Loucy (cell line): ENCODE measurements around the gene RNU5D-1.

ENCODE experiments used
- H2AFZ ChIP-seq: fragments of 200-600 bp; sonication (generic); 2 replicates; pipeline ENCODE4 v1.6.0; 2016; ENCODE audit warnings: antibody characterized with exemption, mild to moderate bottlenecking, low read length, moderate library complexity
- H3F3A ChIP-seq: fragments of 200-600 bp; 2 replicates; pipeline ENCODE4 v1.6.0; 2016; ENCODE audit warnings: antibody characterized with exemption, low read depth, mild to moderate bottlenecking
- H3K27me3 ChIP-seq: fragments of 200-600 bp; sonication (generic); 2 replicates; pipeline ENCODE4 v1.6.1; 2014; ENCODE audit warnings: low read length, mild to moderate bottlenecking; ENCODE audit not compliant: insufficient read depth, poor library complexity, severe bottlenecking
- H3K36me3 ChIP-seq: fragments of 200-600 bp; sonication (generic); 2 replicates; pipeline ENCODE4 v1.6.1; 2016; ENCODE audit warnings: low read length; ENCODE audit not compliant: insufficient read depth
- H3K4me1 ChIP-seq: fragments of 200-600 bp; sonication (generic); 2 replicates; pipeline ENCODE4 v1.5.1; 2014; ENCODE audit warnings: low read length, mild to moderate bottlenecking; ENCODE audit not compliant: insufficient read depth, poor library complexity, severe bottlenecking
- H3K4me2 ChIP-seq: fragments of 200-600 bp; sonication (generic); 2 replicates; pipeline ENCODE4 v1.6.0; 2014; ENCODE audit warnings: antibody characterized with exemption, low read length, low read depth, mild to moderate bottlenecking; ENCODE audit not compliant: poor library complexity, severe bottlenecking
- H3K4me3 ChIP-seq: fragments of 200-600 bp; sonication (generic); 2 replicates; pipeline ENCODE4 v1.5.1; 2014; ENCODE audit warnings: low read length, mild to moderate bottlenecking, mixed read lengths; ENCODE audit not compliant: poor library complexity, severe bottlenecking
- H3K79me2 ChIP-seq: fragments of 200-600 bp; sonication (generic); 2 replicates; pipeline ENCODE4 v1.6.1; 2014; ENCODE audit warnings: low read length; ENCODE audit not compliant: insufficient read depth
- H3K9ac ChIP-seq: fragments of 200-600 bp; sonication (generic); 2 replicates; pipeline ENCODE4 v1.6.0; 2014; ENCODE audit warnings: mild to moderate bottlenecking, low read depth, low read length, moderate library complexity; ENCODE audit not compliant: poor library complexity, severe bottlenecking
- H3K9me2 ChIP-seq: fragments of 200-600 bp; sonication (generic); replicated peaks from 2 replicates; pipeline ENCODE4 v1.6.1; 2016; ENCODE audit warnings: low read depth, low read length, mixed read lengths
- H3K9me3 ChIP-seq: fragments of 200-600 bp; sonication (generic); 2 replicates; pipeline ENCODE4 v1.6.1; 2014; ENCODE audit warnings: mild to moderate bottlenecking, antibody characterized with exemption, low read length, low read depth; ENCODE audit not compliant: insufficient read depth
- H4K20me1 ChIP-seq: fragments of 200-600 bp; sonication (generic); 2 replicates; pipeline ENCODE4 v1.6.0; 2014; ENCODE audit warnings: antibody characterized with exemption, low read length, mild to moderate bottlenecking; ENCODE audit not compliant: insufficient read depth, poor library complexity, severe bottlenecking
- EZH2phosphoT487 ChIP-seq: fragments of 200-600 bp; IDR thresholded peaks from 2 replicates; pipeline ENCODE4 v1.6.1; 2018; ENCODE audit warnings: antibody characterized with exemption, mild to moderate bottlenecking, moderate library complexity, borderline replicate concordance
- TF ChIP-seq, protein P1 (sequence below): fragments of 200-600 bp; sonication (generic); conservative IDR thresholded peaks from 2 replicates; pipeline ENCODE4 v1.5.1; 2014; ENCODE audit warnings: mild to moderate bottlenecking, antibody characterized with exemption, low read length

RNU5D-1 gene

DNA sequence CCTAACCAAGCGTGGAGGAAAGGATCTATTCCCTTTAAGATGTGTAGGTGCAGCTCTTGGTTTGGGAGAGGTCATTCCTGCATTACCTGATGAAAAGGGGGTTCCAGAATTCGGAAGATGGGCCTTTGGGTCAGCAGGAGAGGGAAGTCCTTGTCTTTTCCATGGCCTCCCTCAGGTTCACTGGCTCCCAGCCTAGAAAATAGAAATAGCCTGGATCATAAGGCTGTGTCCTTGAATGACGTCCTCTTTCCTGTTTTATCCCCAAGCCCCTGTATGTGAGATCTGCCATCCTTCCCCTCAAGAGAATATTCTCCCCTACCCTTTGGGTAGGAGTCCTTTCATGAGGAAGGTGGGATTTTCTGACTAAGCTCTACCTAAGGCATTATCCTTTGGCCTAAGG is 29.9 kb upstream of the RNU5D-1 start:
- TF ChIP-seq EZH2phosphoT487, result no peak
- TF ChIP-seq, protein P1, sequence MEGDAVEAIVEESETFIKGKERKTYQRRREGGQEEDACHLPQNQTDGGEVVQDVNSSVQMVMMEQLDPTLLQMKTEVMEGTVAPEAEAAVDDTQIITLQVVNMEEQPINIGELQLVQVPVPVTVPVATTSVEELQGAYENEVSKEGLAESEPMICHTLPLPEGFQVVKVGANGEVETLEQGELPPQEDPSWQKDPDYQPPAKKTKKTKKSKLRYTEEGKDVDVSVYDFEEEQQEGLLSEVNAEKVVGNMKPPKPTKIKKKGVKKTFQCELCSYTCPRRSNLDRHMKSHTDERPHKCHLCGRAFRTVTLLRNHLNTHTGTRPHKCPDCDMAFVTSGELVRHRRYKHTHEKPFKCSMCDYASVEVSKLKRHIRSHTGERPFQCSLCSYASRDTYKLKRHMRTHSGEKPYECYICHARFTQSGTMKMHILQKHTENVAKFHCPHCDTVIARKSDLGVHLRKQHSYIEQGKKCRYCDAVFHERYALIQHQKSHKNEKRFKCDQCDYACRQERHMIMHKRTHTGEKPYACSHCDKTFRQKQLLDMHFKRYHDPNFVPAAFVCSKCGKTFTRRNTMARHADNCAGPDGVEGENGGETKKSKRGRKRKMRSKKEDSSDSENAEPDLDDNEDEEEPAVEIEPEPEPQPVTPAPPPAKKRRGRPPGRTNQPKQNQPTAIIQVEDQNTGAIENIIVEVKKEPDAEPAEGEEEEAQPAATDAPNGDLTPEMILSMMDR, result no peak
- Histone ChIP-seq H3K9me3 (no peaks in the 10 kb centered on the region), H3K27me3 (no peaks in the 10 kb centered on the region), H3K9me2 (no peaks in the 10 kb centered on the region), H3K4me3 (no peak overlapping the region), H2AFZ (no peak overlapping the region), H3K4me1 (no peaks in the 10 kb centered on the region), H3K4me2 (no peak overlapping the region), H3K9ac (no peak overlapping the region), H3K79me2 (no peaks in the 10 kb centered on the region), H3K36me3 (peaks cover 89% of the 10 kb centered on the region; the same call in 1 of the 2 replicates), H3F3A (no peaks in the 10 kb centered on the region), H4K20me1 (no peaks in the 10 kb centered on the region)

DNA sequence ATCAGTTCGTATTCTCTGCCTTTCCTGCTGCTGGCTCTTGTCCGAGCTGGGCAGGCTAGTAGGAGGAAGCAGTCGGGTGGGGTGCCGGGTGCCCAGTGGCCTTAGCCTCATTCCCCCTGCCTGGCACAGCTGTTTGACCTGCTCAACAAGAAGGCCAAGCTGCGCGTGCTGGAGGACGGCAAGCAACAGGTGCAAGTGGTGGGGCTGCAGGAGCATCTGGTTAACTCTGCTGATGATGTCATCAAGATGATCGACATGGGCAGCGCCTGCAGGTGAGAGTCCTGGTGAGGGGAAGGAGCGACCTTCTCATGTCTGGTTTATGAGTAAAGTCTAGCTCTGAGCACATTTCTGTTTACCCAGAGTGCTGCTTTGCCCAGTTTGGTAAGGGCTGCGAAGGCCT is 28.1 kb upstream of the RNU5D-1 start:
- H3K27me3 ChIP-seq, result no peaks in the 10 kb centered on the region
- no peak for TF ChIP-seq EZH2phosphoT487
- TF ChIP-seq, protein P1, result no peak
- no peaks in the 10 kb centered on the region for H3K9me3 ChIP-seq
- no peaks in the 10 kb centered on the region for H3F3A ChIP-seq
- no peak overlapping the region for H2AFZ ChIP-seq
- no peak overlapping the region for H3K4me2 ChIP-seq
- peaks cover 92% of the 10 kb centered on the region; the same call in 1 of the 2 replicates for H3K36me3 ChIP-seq
- H3K9me2 ChIP-seq, result no peaks in the 10 kb centered on the region
- H4K20me1 ChIP-seq, result no peaks in the 10 kb centered on the region
- H3K79me2 ChIP-seq, result no peaks in the 10 kb centered on the region
- H3K4me1 ChIP-seq, result no peaks in the 10 kb centered on the region
- H3K9ac ChIP-seq, result no peak overlapping the region
- H3K4me3 ChIP-seq, result no peak overlapping the region

- H3K36me3 ChIP-seq, result peaks cover 91% of the 10 kb centered on the region
- no peaks in the 10 kb centered on the region for H3K79me2 ChIP-seq
- H3K27me3 ChIP-seq, result no peaks in the 10 kb centered on the region
- H3K4me1 ChIP-seq, result no peaks in the 10 kb centered on the region
- H3K4me2 ChIP-seq, result no peak overlapping the region
- no peak overlapping the region for H3K4me3 ChIP-seq
- H3K9me2 ChIP-seq, result no peaks in the 10 kb centered on the region
- no peak overlapping the region for H2AFZ ChIP-seq
- H3F3A ChIP-seq, result no peaks in the 10 kb centered on the region
- TF ChIP-seq, protein P1, result no peak
- TF ChIP-seq EZH2phosphoT487, result no peak
- no peaks in the 10 kb centered on the region for H4K20me1 ChIP-seq
- no peaks in the 10 kb centered on the region for H3K9me3 ChIP-seq
- no peak overlapping the region for H3K9ac ChIP-seq
These were observed 26.4 kb upstream of the RNU5D-1 start for GRCh38 chr1:44757420-44757819.
